Stomach (tissue), 9 donors: ENCODE data around the gene FAM131B. TPM values are rescaled to one million over a fixed set of nuclear protein-coding genes. Genes with fewer than 3 reads are reported as not detected.

Experiments
- DNase-seq, 2 donors: peaks; one replicate each; pipeline versions ENCODE4 v3.0.0 to v3.0.0-alpha.2; 2013 to 2019
- H3K27ac ChIP-seq, 5 donors: fragments of 200-600 bp in 4 of 5; sonication (generic) in 4 of 5; one replicate each; pipeline ENCODE4 v1.5.1; 2013 to 2019; ENCODE audit warnings: mild to moderate bottlenecking in 1 of 5, moderate library complexity in 1 of 5
- H3K27me3 ChIP-seq, 3 donors: fragments of 200-600 bp; sonication (generic); one replicate each; pipeline ENCODE4 v1.5.1; 2017 to 2019; ENCODE audit warnings: mixed run types in 1 of 3
- H3K36me3 ChIP-seq, 4 donors: fragments of 200-600 bp; sonication (generic); 1 replicate in 3 of 4; 2 replicates in 1 of 4; pipeline ENCODE4 v1.5.1; 2016 to 2019
- H3K4me1 ChIP-seq, 4 donors: fragments of 200-600 bp; sonication (generic); one replicate each; pipeline ENCODE4 v1.5.1; 2016 to 2019
- H3K4me3 ChIP-seq, 4 donors: fragments of 200-600 bp; sonication (generic) in 3 of 4; one replicate each; pipeline ENCODE4 v1.5.1; 2016 to 2019; ENCODE audit warnings: mild to moderate bottlenecking in 1 of 4
- H3K9me3 ChIP-seq, 4 donors: fragments of 200-600 bp; sonication (generic); one replicate each; pipeline ENCODE4 v1.5.1; 2016 to 2019
- CTCF ChIP-seq, 7 experiments: fragments of 450-650 bp in 4 of 7; fragments of 200-600 bp in 3 of 7; sonication (generic) in 3 of 7; IDR thresholded peaks; one replicate each; pipeline ENCODE4 v1.5.1; 2016 to 2019; ENCODE audit warnings: antibody characterized with exemption in 7 of 7, control low read depth in 2 of 7, mild to moderate bottlenecking in 1 of 7
- EP300 ChIP-seq: sonication (generic); formaldehyde crosslinking; IDR thresholded peaks from one replicate; pipeline ENCODE4 v1.6.1; 2017; ENCODE audit warnings: antibody characterized with exemption
- POLR2A ChIP-seq, 4 donors: fragments of 450-650 bp; IDR thresholded peaks; one replicate each; pipeline ENCODE4 v1.6.1; 2016; ENCODE audit warnings: antibody characterized with exemption in 4 of 4, control low read depth in 2 of 4, mild to moderate bottlenecking in 1 of 4, moderate library complexity in 1 of 4
- POLR2AphosphoS5 ChIP-seq, 3 donors: sonication (generic); formaldehyde crosslinking; IDR thresholded peaks; one replicate each; pipeline ENCODE4 v1.6.1; 2016; ENCODE audit warnings: antibody characterized with exemption in 3 of 3
- WGBS, 5 donors: extraction: QIAGEN DNeasy Blood & Tissue Kit in 3 of 5; methylation state at CpG; one replicate each; pipeline versions ENCODE4 v1.1.5 to v1.1.7; 2013 to 2018; 5-methylcytosine and 5-hydroxymethylcytosine counted together
- intact Hi-C: fragments of 100-400 bp; cut with DNase I; formaldehyde crosslinking; loops from one replicate; pipeline ENCODE4 v1.15.1; 2023; ENCODE audit warnings: low total_unique reads
- polyA plus RNA-seq, 3 donors: library from polyadenylated mRNA; stranded (reverse); fragments of 200-250 nt; gene quantifications; one replicate each; pipeline ENCODE4 v1.2.3, GENCODE V29; 2013
- total RNA-seq, 5 donors: library from RNA; depleted of rRNA; stranded (reverse); fragments of >200 nt; gene quantifications; one replicate each; pipeline versions ENCODE4 v1.1.0 to v1.2.3, GENCODE V29; 2014 to 2016
- donor health status: healthy with polysubstance abuse.
- donor health status: Bipolar disorder and iron deficiency.
- donor health status: healthy.

Gene FAM131B
- total and polyA plus RNA-seq, 8 donors, result 0.29 to 14.0 (median 0.46) TPM; not detected in 1

GRCh38 chr7:143387156-143387975 lies 24.9 kb upstream of the FAM131B start:
- intact Hi-C loops, result no loop called here
- H3K36me3 ChIP-seq, result peaks cover 35 to 79% (median 48%) of the 10 kb centered on the region in 4 donors
- DNase-seq, result no peak
- H3K9me3 ChIP-seq, result no peaks in the 10 kb centered on the region
- peaks cover 58 to 100% (median 81%) of the 10 kb centered on the region in 4 donors for H3K4me1 ChIP-seq
- WGBS, 5 donors, result 73 to 89% (median 84%) methylated on average over 18 to 23 of the region's 23 CpGs
- no peak for TF ChIP-seq EP300
- TF ChIP-seq POLR2A (IDR thresholded peaks at IDR 0.05), result no peak
- no peak for TF ChIP-seq POLR2AphosphoS5 (IDR thresholded peaks at IDR 0.05)
- TF ChIP-seq CTCF (IDR thresholded peaks at IDR 0.05), result no peak
- peak overlapping the region in 1 of 4 donors; percentile 78 for H3K4me3 ChIP-seq
- no peaks in the 10 kb centered on the region for H3K27me3 ChIP-seq
- H3K27ac ChIP-seq, result peak overlapping the region in 3 of 5 donors; percentile 23 to 100 (median 99)

- Histone ChIP-seq H3K27me3 (no peaks in the 10 kb centered on the region), H3K4me1 (peaks cover 54 to 93% (median 70%) of the 10 kb centered on the region in 4 donors), H3K4me3 (peak overlapping the region; percentile 4 to 95 (median 42)), H3K36me3 (peaks cover 31 to 70% (median 43%) of the 10 kb centered on the region in 4 donors), H3K27ac (peak overlapping the region in 4 of 5 donors; percentile 15 to 100 (median 98)), H3K9me3 (no peaks in the 10 kb centered on the region)
- intact Hi-C loops, result no loop called here
- TF ChIP-seq POLR2A (IDR thresholded peaks at IDR 0.05), result no peak
- no peak for TF ChIP-seq POLR2AphosphoS5 (IDR thresholded peaks at IDR 0.05)
- no peak for TF ChIP-seq EP300
- 55 to 63% (median 58%) methylated on average over 19 of the region's 19 CpGs for WGBS, 5 donors
- peak in 1 of 2 donors; percentile 58 for DNase-seq
These were observed 23.6 kb upstream of the FAM131B start for GRCh38 chr7:143385891-143386781.

- TF ChIP-seq EP300 (no peak), POLR2AphosphoS5 (IDR thresholded peaks at IDR 0.05) (no peak), CTCF (IDR thresholded peaks at IDR 0.05) (no peak), POLR2A (IDR thresholded peaks at IDR 0.05) (no peak)
- no peaks in the 10 kb centered on the region for H3K27me3 ChIP-seq
- no peak for DNase-seq
- peaks cover 19 to 58% (median 31%) of the 10 kb centered on the region in 4 donors for H3K36me3 ChIP-seq
- no peaks in the 10 kb centered on the region for H3K9me3 ChIP-seq
- WGBS, 5 donors, result 65 to 84% (median 81%) methylated on average over 14 of the region's 14 CpGs
- intact Hi-C loops, result no loop called here
- H3K27ac ChIP-seq, result peak overlapping the region in 4 of 5 donors; percentile 97 to 100 (median 99)
- H3K4me1 ChIP-seq, result peaks cover 46 to 82% (median 63%) of the 10 kb centered on the region in 4 donors
- H3K4me3 ChIP-seq, result peak overlapping the region; percentile 20 to 96 (median 86)
These were observed 22.4 kb upstream of the FAM131B start for GRCh38 chr7:143384661-143385631.

GRCh38 chr7:143384148-143384547 lies 21.6 kb upstream of the FAM131B start:
- TF ChIP-seq CTCF (IDR thresholded peaks at IDR 0.05) (no peak), POLR2A (IDR thresholded peaks at IDR 0.05) (no peak), EP300 (no peak), POLR2AphosphoS5 (IDR thresholded peaks at IDR 0.05) (no peak)
- intact Hi-C loops, result no loop called here
- DNase-seq, result no peak
- Histone ChIP-seq H3K4me1 (peaks cover 46 to 82% (median 66%) of the 10 kb centered on the region in 4 donors), H3K36me3 (peaks cover 11 to 50% (median 23%) of the 10 kb centered on the region in 4 donors), H3K27ac (peak overlapping the region in 4 of 5 donors; percentile 97 to 100 (median 99)), H3K27me3 (no peaks in the 10 kb centered on the region), H3K9me3 (no peaks in the 10 kb centered on the region), H3K4me3 (peak overlapping the region; percentile 20 to 96 (median 86))
- 52 to 73% (median 67%) methylated on average over 5 of the region's 5 CpGs for WGBS, 5 donors
